Astrocyte of the spinal cord (primary cell): ENCODE results near the gene PDGFC.
A peak's percentile ranks its signal among the peaks of the same experiment; 100 is the strongest.

Source experiments
- DNase-seq: peaks from one replicate; pipeline ENCODE4 v3.0.0; 2011; ENCODE audit warnings: low read depth, low spot score
- H3K4me3 ChIP-seq: 2 replicates; pipeline ENCODE4 v1.5.1; 2011; ENCODE audit warnings: low read depth, mild to moderate bottlenecking, low read length, moderate library complexity
- CTCF ChIP-seq: IDR thresholded peaks from 2 replicates; pipeline ENCODE4 v1.5.1; 2012; ENCODE audit warnings: low read depth, mild to moderate bottlenecking, low read length, inconsistent platforms
- in situ Hi-C: cut with HindIII; loops from 2 replicates; pipeline ENCODE4 v1.10.0; 2017; ENCODE audit warnings: low sequenced_read_pairs

PDGFC gene

GRCh38 chr4:156788782-156789181 is 182.8 kb downstream of the PDGFC start:
- no peak for TF ChIP-seq CTCF
- in situ Hi-C loops = no loop called here

GRCh38 chr4:156786713-156787112 is 184.9 kb downstream of the PDGFC start:
- no peak for DNase-seq
- no peak overlapping the region for H3K4me3 ChIP-seq
- in situ Hi-C loops = no loop called here
- TF ChIP-seq CTCF = no peak

More at GRCh38 chr4:156788782-156789181, 182.8 kb downstream of the PDGFC start:
- H3K4me3 ChIP-seq = no peak overlapping the region
- no peak for DNase-seq

GRCh38 chr4:156784970-156785369 is 186.6 kb downstream of the PDGFC start:
- no peak overlapping the region for H3K4me3 ChIP-seq
- TF ChIP-seq CTCF = no peak
- DNase-seq = no peak
- in situ Hi-C loops = no loop called here

- in situ Hi-C loops = no loop called here
- no peak for TF ChIP-seq CTCF
- no peak for DNase-seq
- no peak overlapping the region for H3K4me3 ChIP-seq
Observed at GRCh38 chr4:156783966-156784365, 187.6 kb downstream of the PDGFC start.

GRCh38 chr4:156782491-156782890 is 189.1 kb downstream of the PDGFC start:
- no peak for DNase-seq
- H3K4me3 ChIP-seq = no peak overlapping the region
- in situ Hi-C loops = no loop called here
- TF ChIP-seq CTCF = no peak

- peak; percentile 42 for DNase-seq
- in situ Hi-C loops = no loop called here
- TF ChIP-seq CTCF = no peak
- H3K4me3 ChIP-seq = no peak overlapping the region
Observed at GRCh38 chr4:156781852-156782251, 189.7 kb downstream of the PDGFC start.

GRCh38 chr4:156779774-156780173 is 191.8 kb downstream of the PDGFC start:
- in situ Hi-C loops = no loop called here
- TF ChIP-seq CTCF = no peak
- DNase-seq = peak; percentile 95
- no peak overlapping the region for H3K4me3 ChIP-seq
